ENCODE data around the gene ILRUN.
"Not testable (repeated sequence)": the region's sequence is repeated elsewhere in the genome, so short reads cannot be mapped to it uniquely, and the experiment has no call there.

DNA sequence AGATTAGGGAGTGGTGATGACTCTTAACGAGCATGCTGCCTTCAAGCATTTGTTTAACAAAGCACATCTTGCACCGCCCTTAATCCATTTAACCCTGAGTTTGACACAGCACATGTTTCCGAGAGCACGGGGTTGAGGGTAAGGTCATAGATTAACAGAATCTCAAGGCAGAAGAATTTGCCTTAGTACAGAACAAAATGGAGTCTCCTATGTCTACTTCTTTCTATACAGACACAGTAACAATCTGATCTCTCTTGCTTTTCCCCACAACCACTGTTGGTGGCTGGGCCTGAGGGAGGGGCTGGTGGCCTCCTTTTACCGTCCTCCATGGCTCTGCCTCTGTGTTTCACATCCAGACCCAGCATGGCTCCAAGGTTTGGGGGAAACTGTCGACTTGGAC, 23.6 kb upstream of the ILRUN start:
- TF ChIP-seq, protein P1, sequence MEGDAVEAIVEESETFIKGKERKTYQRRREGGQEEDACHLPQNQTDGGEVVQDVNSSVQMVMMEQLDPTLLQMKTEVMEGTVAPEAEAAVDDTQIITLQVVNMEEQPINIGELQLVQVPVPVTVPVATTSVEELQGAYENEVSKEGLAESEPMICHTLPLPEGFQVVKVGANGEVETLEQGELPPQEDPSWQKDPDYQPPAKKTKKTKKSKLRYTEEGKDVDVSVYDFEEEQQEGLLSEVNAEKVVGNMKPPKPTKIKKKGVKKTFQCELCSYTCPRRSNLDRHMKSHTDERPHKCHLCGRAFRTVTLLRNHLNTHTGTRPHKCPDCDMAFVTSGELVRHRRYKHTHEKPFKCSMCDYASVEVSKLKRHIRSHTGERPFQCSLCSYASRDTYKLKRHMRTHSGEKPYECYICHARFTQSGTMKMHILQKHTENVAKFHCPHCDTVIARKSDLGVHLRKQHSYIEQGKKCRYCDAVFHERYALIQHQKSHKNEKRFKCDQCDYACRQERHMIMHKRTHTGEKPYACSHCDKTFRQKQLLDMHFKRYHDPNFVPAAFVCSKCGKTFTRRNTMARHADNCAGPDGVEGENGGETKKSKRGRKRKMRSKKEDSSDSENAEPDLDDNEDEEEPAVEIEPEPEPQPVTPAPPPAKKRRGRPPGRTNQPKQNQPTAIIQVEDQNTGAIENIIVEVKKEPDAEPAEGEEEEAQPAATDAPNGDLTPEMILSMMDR (optimal IDR thresholded peaks at IDR 0.05 in 1 of 3, IDR thresholded peaks at IDR 0.05 in 1 of 3, conservative IDR thresholded peaks at IDR 0.05 in 1 of 3; ENCODE audit: extremely low read depth in 1 of 3, insufficient read depth in 2 of 3, low read length in 3 of 3): not testable (repeated sequence)
- TF ChIP-seq EZH2 (IDR thresholded peaks at IDR 0.05; ENCODE audit: low read length): not testable (repeated sequence)
